DMS53 (cell line): ENCODE measurements around the gene EMILIN3.
"Not testable (repeated sequence)": the region's sequence is repeated elsewhere in the genome, so short reads cannot be mapped to it uniquely, and the experiment has no call there.

ENCODE experiments used
- DNase-seq: peaks from one replicate; lab custom pipeline; 2025; lab: John Stamatoyannopoulos, UW

EMILIN3 gene

GRCh38 chr20:41316602-41317545, 49.7 kb downstream of the EMILIN3 start:
- DNase-seq = peak; percentile 75

GRCh38 chr20:41316051-41316450, 50.6 kb downstream of the EMILIN3 start:
- DNase-seq = no peak

GRCh38 chr20:41314386-41314785, 52.2 kb downstream of the EMILIN3 start:
- no peak for DNase-seq

- DNase-seq = not testable (repeated sequence)
These were observed 54.6 kb downstream of the EMILIN3 start for GRCh38 chr20:41312009-41312408.
